ENCODE results near the gene NPR2. TPM values are rescaled to one million over a fixed set of nuclear protein-coding genes. Genes with fewer than 3 reads are reported as not detected.

NPR2 gene
- total RNA-seq, 1 donor from 2014 or later = 10.4 TPM

DNA sequence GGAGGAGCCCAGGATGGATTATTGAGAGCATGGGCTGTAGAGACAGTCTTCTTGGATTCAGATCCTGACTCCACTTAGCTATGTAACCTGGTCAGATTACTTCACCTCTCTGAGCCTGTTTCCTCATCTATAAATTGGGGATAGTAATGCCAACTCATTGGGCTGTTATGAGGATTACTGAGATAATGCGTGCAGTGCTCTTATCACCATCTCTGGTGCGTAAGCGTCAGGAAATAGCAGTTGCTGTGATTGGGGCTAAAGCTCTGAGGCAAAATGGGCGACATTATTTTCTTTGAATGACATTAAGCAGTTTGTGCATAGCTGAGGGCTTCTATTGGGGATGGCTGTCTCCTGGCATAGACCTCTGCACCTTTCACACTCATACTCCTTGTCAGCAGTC, 36.3 kb upstream of the NPR2 start:
- no peak overlapping the region for H3K27ac Mint-ChIP-seq
- no peaks in the 10 kb centered on the region for H3K9me3 Mint-ChIP-seq
- no peaks in the 10 kb centered on the region for H3K27me3 Mint-ChIP-seq (ENCODE audit: low read depth)
- no peak for DNase-seq (ENCODE audit: low spot score)
- H3K36me3 Mint-ChIP-seq (ENCODE audit: low read depth) = peaks cover 42% of the 10 kb centered on the region
- H3K4me3 Mint-ChIP-seq (ENCODE audit: low read depth) = no peak overlapping the region
- H3K4me1 Mint-ChIP-seq (ENCODE audit: low read depth) = peaks cover 28% of the 10 kb centered on the region
- intact Hi-C loops (cut with micrococcal nuclease) = no loop called here

GRCh38 chr9:35756275-35757225, 34.8 kb upstream of the NPR2 start:
- H3K36me3 Mint-ChIP-seq (ENCODE audit: low read depth) = peaks cover 49% of the 10 kb centered on the region
- peaks cover 29% of the 10 kb centered on the region for H3K4me1 Mint-ChIP-seq (ENCODE audit: low read depth)
- peak; percentile 69 for DNase-seq (ENCODE audit: low spot score)
- H3K27me3 Mint-ChIP-seq (ENCODE audit: low read depth) = no peaks in the 10 kb centered on the region
- peak overlapping the region; percentile 98 for H3K27ac Mint-ChIP-seq
- H3K4me3 Mint-ChIP-seq (ENCODE audit: low read depth) = peak overlapping the region; percentile 98
- no peaks in the 10 kb centered on the region for H3K9me3 Mint-ChIP-seq
- intact Hi-C loops (cut with micrococcal nuclease) = loop anchor here (2.0 kb wide), 2 partner anchors 58 to 152 kb away; partner anchors contain the start of genes HINT2 and TESK1

DNA sequence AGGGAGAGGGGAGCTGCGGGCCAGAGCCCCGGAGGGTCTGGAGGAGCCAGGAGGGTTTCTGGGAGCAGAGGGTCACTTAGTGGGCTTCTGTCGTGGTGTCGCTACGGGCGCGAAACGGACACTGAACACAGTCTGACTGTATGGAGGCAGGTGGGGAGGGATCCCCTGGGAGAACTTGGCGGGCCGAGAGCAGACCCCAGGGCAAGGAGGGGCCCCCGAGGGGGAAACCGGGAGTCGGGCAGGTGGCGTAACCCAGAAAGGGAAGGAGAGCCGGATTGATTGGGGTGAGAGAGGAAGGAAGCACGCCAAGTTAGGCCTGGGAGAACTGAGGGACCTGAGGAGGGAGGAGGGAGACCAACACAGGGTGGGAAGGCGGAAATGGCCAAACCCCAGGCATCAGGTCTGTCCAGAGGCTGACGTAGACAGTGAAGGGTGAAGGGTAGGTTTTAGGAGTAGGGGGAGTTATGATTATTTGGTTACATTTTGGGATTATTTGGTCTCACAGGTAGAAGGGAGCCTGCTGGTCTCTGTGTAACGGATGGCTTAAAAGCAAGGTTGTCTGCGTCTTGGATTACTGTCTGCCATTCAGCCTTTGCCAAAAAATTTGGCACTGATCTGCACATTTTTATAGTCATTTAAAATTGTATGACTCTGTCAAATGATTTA, 34.0 kb upstream of the NPR2 start:
- intact Hi-C loops (cut with micrococcal nuclease) = loop anchor here (2.0 kb wide), 2 partner anchors 57 to 153 kb away; partner anchors contain the start of genes HINT2 and TESK1
- peaks cover 44% of the 10 kb centered on the region for H3K36me3 Mint-ChIP-seq (ENCODE audit: low read depth)
- no peaks in the 10 kb centered on the region for H3K27me3 Mint-ChIP-seq (ENCODE audit: low read depth)
- H3K4me3 Mint-ChIP-seq (ENCODE audit: low read depth) = peak overlapping the region; percentile 98
- DNase-seq (ENCODE audit: low spot score) = no peak
- no peaks in the 10 kb centered on the region for H3K9me3 Mint-ChIP-seq
- H3K27ac Mint-ChIP-seq = peak overlapping the region; percentile 78
- H3K4me1 Mint-ChIP-seq (ENCODE audit: low read depth) = peaks cover 29% of the 10 kb centered on the region

DNA sequence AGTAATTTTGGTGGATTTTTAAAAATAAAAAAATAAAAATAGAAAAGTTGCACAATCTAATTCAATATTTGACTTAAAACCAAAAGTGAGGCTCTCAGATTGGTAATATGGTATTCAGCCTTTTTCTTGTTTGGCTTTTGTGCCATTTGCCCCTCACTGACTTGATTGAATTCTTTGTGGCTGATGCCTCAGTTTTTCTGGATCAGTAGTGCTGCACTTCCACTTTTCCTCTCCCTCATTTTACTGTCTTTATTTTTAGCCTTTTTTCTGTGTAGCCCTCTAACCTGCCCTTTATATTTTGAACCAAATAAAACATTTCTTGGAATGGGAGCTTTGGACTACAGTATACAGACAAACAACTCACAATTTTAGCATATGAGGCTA, 33.5 kb upstream of the NPR2 start:
- Mint-ChIP-seq H3K9me3 (no peaks in the 10 kb centered on the region), H3K27me3 (ENCODE audit: low read depth) (no peaks in the 10 kb centered on the region), H3K4me3 (ENCODE audit: low read depth) (peak overlapping the region; percentile 98), H3K4me1 (ENCODE audit: low read depth) (peaks cover 29% of the 10 kb centered on the region), H3K36me3 (ENCODE audit: low read depth) (peaks cover 38% of the 10 kb centered on the region), H3K27ac (peak overlapping the region; percentile 64)
- DNase-seq (ENCODE audit: low spot score) = no peak
- intact Hi-C loops (cut with micrococcal nuclease) = loop anchor here (2.0 kb wide), 2 partner anchors 57 to 153 kb away; partner anchors contain the start of genes HINT2 and TESK1

DNA sequence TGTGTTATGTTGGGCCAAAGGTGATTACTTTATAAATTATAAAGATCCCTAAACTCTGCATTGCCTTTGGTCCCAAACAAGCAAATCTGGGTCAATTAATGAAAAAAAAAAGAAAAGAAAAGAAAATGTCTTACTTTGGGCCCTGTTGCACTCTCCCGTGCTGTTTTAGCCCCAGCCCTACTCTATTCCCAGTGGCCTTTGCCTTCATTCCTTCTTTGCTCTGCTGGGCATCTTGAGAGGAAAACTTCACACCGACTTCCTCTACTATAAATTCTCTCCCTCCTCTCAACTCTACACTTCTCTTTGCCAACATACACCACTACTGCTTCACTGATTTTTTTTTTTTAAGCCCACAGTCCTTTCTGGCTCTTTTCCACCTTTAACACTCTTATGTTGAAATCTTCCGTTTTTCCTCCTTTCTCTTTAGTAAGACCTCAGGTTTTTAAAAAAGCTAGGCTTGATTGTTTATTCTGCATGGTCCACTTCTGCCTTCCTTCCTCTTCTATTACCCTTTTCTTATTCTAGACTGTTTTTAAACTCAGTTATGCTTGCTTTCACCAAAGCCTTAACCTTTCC, 32.8 kb upstream of the NPR2 start:
- H3K27me3 Mint-ChIP-seq (ENCODE audit: low read depth) = no peaks in the 10 kb centered on the region
- intact Hi-C loops (cut with micrococcal nuclease) = no loop called here
- no peak for DNase-seq (ENCODE audit: low spot score)
- peaks cover 29% of the 10 kb centered on the region for H3K4me1 Mint-ChIP-seq (ENCODE audit: low read depth)
- H3K4me3 Mint-ChIP-seq (ENCODE audit: low read depth) = peak overlapping the region; percentile 80
- peaks cover 34% of the 10 kb centered on the region for H3K36me3 Mint-ChIP-seq (ENCODE audit: low read depth)
- H3K9me3 Mint-ChIP-seq = no peaks in the 10 kb centered on the region
- H3K27ac Mint-ChIP-seq = peak overlapping the region; percentile 40

GRCh38 chr9:35759795-35760194, 31.6 kb upstream of the NPR2 start:
- intact Hi-C loops (cut with micrococcal nuclease) = no loop called here
- peaks cover 30% of the 10 kb centered on the region for H3K36me3 Mint-ChIP-seq (ENCODE audit: low read depth)
- H3K27ac Mint-ChIP-seq = no peak overlapping the region
- no peaks in the 10 kb centered on the region for H3K27me3 Mint-ChIP-seq (ENCODE audit: low read depth)
- DNase-seq (ENCODE audit: low spot score) = no peak
- peaks cover 29% of the 10 kb centered on the region for H3K4me1 Mint-ChIP-seq (ENCODE audit: low read depth)
- H3K4me3 Mint-ChIP-seq (ENCODE audit: low read depth) = no peak overlapping the region
- no peaks in the 10 kb centered on the region for H3K9me3 Mint-ChIP-seq

- Mint-ChIP-seq H3K4me1 (ENCODE audit: low read depth) (peaks cover 29% of the 10 kb centered on the region), H3K27me3 (ENCODE audit: low read depth) (no peaks in the 10 kb centered on the region), H3K27ac (no peak overlapping the region), H3K36me3 (ENCODE audit: low read depth) (peaks cover 30% of the 10 kb centered on the region), H3K4me3 (ENCODE audit: low read depth) (no peak overlapping the region), H3K9me3 (no peaks in the 10 kb centered on the region)
- intact Hi-C loops (cut with micrococcal nuclease) = no loop called here
- no peak for DNase-seq (ENCODE audit: low spot score)
Observed at GRCh38 chr9:35760651-35761050, 30.7 kb upstream of the NPR2 start.

DNA sequence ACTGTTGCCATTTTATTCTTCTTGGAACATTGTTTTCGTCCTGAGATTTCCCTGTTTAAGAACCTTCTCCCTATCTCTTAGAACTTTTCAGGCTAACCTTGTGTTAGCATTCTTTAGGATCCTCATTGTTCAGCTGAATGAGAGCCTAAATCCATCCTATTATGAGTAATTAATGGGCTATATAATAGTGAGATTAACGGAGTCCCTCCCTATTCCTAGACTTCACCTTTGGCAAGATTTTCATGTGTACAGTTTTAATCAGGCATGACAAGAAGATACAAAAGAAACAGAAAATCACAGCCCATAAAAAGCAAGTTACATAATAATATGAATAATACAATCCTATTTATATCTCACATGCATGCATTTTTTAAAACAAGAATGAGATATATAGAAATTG, 28.2 kb upstream of the NPR2 start:
- Mint-ChIP-seq H3K9me3 (no peaks in the 10 kb centered on the region), H3K4me3 (ENCODE audit: low read depth) (no peak overlapping the region), H3K27ac (no peak overlapping the region), H3K4me1 (ENCODE audit: low read depth) (peaks cover 16% of the 10 kb centered on the region), H3K27me3 (ENCODE audit: low read depth) (no peaks in the 10 kb centered on the region), H3K36me3 (ENCODE audit: low read depth) (peaks cover 24% of the 10 kb centered on the region)
- no peak for DNase-seq (ENCODE audit: low spot score)
- intact Hi-C loops (cut with micrococcal nuclease) = no loop called here

DNA sequence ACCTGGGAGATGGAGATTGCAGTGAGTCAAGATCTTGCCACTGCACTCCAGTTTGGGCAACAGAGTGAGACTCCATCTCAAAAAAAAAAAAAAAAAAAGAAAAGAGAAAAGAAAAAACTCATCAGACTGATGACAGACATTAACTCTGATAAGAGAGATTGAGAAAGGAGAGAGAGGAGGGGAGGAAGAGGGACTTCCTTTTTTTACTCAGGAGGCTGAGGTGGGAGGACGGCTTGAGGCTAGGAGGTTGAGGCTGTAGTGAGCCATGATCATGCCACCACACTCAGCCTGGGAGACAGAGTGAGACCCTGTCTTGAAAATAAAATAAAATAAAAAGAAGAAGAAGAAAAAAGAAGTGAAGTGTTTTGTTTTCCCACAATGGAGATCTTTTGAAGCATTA, 27.6 kb upstream of the NPR2 start:
- DNase-seq (ENCODE audit: low spot score) = no peak
- Mint-ChIP-seq H3K36me3 (ENCODE audit: low read depth) (peaks cover 20% of the 10 kb centered on the region), H3K4me3 (ENCODE audit: low read depth) (no peak overlapping the region), H3K4me1 (ENCODE audit: low read depth) (peaks cover 10% of the 10 kb centered on the region), H3K27ac (no peak overlapping the region), H3K27me3 (ENCODE audit: low read depth) (no peaks in the 10 kb centered on the region), H3K9me3 (no peaks in the 10 kb centered on the region)
- intact Hi-C loops (cut with micrococcal nuclease) = no loop called here

DNA sequence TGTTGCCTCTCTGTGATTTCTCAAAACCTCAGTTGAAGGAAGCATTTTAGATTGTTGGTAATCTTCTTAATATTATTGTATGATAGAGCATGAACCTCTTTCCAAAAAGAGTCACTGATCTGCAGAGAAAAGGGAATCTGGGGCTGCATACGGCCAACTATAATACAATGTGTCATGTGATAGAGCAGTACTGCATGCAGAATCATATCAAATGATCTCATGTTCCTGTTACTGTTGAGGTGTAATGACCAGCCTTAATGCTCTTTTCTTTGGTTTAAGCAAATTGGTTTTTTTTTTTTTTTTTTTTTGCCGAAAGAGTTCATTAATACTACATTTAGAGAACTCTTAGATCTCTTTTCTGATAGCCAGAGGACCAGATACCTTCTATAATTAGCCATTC, 24.4 kb upstream of the NPR2 start:
- H3K4me3 Mint-ChIP-seq (ENCODE audit: low read depth) = no peak overlapping the region
- no peak for DNase-seq (ENCODE audit: low spot score)
- no peaks in the 10 kb centered on the region for H3K36me3 Mint-ChIP-seq (ENCODE audit: low read depth)
- H3K4me1 Mint-ChIP-seq (ENCODE audit: low read depth) = no peaks in the 10 kb centered on the region
- H3K27ac Mint-ChIP-seq = no peak overlapping the region
- intact Hi-C loops (cut with micrococcal nuclease) = no loop called here
- no peaks in the 10 kb centered on the region for H3K9me3 Mint-ChIP-seq
- no peaks in the 10 kb centered on the region for H3K27me3 Mint-ChIP-seq (ENCODE audit: low read depth)

DNA sequence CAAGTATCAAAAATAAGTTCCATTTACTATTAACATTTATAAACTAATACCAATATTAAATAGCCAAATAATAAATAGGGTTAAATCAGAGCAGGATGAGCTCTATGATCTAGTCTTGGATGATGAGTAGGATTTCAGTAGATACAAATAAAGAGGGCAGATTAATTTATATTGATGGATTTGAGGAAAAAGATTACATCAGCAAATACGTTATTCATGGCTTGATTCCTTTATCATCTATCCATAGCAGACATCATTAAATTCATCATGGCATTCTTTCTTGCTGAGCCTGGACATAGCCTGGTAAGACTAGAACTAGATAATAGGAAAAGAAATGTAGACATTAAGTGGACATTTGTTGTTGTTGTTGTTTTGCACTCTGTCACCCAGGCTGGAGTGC, 23.9 kb upstream of the NPR2 start:
- H3K27ac Mint-ChIP-seq = no peak overlapping the region
- no peaks in the 10 kb centered on the region for H3K4me1 Mint-ChIP-seq (ENCODE audit: low read depth)
- DNase-seq (ENCODE audit: low spot score) = no peak
- H3K27me3 Mint-ChIP-seq (ENCODE audit: low read depth) = no peaks in the 10 kb centered on the region
- H3K9me3 Mint-ChIP-seq = no peaks in the 10 kb centered on the region
- intact Hi-C loops (cut with micrococcal nuclease) = no loop called here
- H3K4me3 Mint-ChIP-seq (ENCODE audit: low read depth) = no peak overlapping the region
- H3K36me3 Mint-ChIP-seq (ENCODE audit: low read depth) = no peaks in the 10 kb centered on the region

- H3K4me1 Mint-ChIP-seq (ENCODE audit: low read depth) = no peaks in the 10 kb centered on the region
- H3K27me3 Mint-ChIP-seq (ENCODE audit: low read depth) = no peaks in the 10 kb centered on the region
- no peaks in the 10 kb centered on the region for H3K36me3 Mint-ChIP-seq (ENCODE audit: low read depth)
- H3K4me3 Mint-ChIP-seq (ENCODE audit: low read depth) = no peak overlapping the region
- DNase-seq (ENCODE audit: low spot score) = no peak
- no peak overlapping the region for H3K27ac Mint-ChIP-seq
- intact Hi-C loops (cut with micrococcal nuclease) = no loop called here
- H3K9me3 Mint-ChIP-seq = no peaks in the 10 kb centered on the region
Observed at GRCh38 chr9:35769763-35770162, 21.6 kb upstream of the NPR2 start.

DNA sequence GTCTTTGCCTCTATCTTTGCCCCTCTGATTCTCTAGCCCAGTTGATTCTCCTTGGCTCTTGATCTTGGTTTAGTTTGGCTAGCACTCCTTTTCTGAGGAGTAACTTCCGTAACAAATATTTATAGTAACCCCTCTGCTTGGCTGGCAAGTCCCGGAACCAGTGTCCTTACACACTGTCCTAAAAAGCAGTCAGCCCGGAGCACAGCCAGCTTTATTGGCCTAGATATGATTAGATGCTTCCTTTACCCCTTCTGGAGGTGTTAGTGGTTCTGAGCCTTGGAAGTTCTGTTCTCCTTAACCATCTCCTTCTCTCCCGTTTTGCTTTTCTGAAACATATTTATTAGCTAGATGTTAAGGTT, 20.3 kb upstream of the NPR2 start:
- Mint-ChIP-seq H3K4me1 (ENCODE audit: low read depth) (peaks cover 10% of the 10 kb centered on the region), H3K27ac (no peak overlapping the region), H3K4me3 (ENCODE audit: low read depth) (no peak overlapping the region), H3K36me3 (ENCODE audit: low read depth) (no peaks in the 10 kb centered on the region), H3K27me3 (ENCODE audit: low read depth) (no peaks in the 10 kb centered on the region), H3K9me3 (no peaks in the 10 kb centered on the region)
- intact Hi-C loops (cut with micrococcal nuclease) = no loop called here
- no peak for DNase-seq (ENCODE audit: low spot score)
